Spleen (tissue), 7 donors: Measurements from ENCODE around the gene RNF123.

Experiments used
- POLR2A ChIP-seq, 3 donors: fragments of 450-650 bp; IDR thresholded peaks; one replicate each; pipeline ENCODE4 v1.5.1; 2017; ENCODE audit warnings: antibody characterized with exemption in 3 of 3, mild to moderate bottlenecking in 1 of 3
- TF ChIP-seq, protein P1 (sequence below), 11 experiments: fragments of 200-600 bp in 7 of 11; fragments of 450-650 bp in 4 of 11; sonication (generic) in 4 of 11; IDR thresholded peaks in 8 of 11; conservative IDR thresholded peaks in 3 of 11; 1 replicate in 7 of 11; 2 replicates in 4 of 11; pipeline versions ENCODE4 v1.4.0 to v1.8.0; 2016 to 2021; ENCODE audit warnings: antibody characterized with exemption in 11 of 11, inconsistent platforms in 4 of 11, mild to moderate bottlenecking in 1 of 11
- donor health status: DM: no; HTN: no; CAD: no; lungs with moderate emphysema.
- donor health status: DM: no; HTN: no; CAD: no.
- donor health status: DM: no; HTN: no; CAD: no.

DNA sequence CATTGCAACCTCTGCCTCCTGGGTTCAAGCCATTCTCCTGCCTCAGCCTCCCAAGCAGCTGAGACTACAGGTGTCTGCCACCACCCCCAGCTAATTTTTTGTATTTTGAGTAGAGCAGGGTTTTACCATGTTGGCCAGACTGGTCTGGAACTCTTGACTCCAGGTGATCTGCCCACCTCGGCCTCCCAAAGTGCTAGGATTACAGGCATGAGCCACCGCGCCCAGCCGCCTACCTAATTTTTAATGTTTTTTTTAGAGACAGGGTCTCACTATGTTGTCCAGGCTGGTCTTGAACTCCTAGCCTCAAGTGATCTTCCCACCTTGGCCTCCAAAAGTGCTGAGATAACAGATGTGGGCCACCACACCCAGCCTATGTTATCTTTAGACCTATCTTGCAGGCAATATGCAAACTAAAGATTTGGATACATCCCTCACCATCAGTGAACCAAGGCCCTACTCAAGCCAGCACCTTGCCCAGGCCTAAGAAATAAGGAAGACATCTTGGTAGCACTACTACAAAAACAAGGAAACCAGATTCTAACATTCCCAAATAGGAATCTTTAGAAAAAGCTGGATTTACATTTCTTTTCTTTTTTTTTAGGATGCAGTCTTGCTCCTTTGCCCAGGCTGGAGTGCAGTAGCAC is 40.7 kb downstream of the RNF123 start:
- no peak for TF ChIP-seq POLR2A (IDR thresholded peaks at IDR 0.05)
- TF ChIP-seq, protein P1, sequence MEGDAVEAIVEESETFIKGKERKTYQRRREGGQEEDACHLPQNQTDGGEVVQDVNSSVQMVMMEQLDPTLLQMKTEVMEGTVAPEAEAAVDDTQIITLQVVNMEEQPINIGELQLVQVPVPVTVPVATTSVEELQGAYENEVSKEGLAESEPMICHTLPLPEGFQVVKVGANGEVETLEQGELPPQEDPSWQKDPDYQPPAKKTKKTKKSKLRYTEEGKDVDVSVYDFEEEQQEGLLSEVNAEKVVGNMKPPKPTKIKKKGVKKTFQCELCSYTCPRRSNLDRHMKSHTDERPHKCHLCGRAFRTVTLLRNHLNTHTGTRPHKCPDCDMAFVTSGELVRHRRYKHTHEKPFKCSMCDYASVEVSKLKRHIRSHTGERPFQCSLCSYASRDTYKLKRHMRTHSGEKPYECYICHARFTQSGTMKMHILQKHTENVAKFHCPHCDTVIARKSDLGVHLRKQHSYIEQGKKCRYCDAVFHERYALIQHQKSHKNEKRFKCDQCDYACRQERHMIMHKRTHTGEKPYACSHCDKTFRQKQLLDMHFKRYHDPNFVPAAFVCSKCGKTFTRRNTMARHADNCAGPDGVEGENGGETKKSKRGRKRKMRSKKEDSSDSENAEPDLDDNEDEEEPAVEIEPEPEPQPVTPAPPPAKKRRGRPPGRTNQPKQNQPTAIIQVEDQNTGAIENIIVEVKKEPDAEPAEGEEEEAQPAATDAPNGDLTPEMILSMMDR (IDR thresholded peaks at IDR 0.05 in 8 of 11, conservative IDR thresholded peaks at IDR 0.05 in 3 of 11): no peak
